NCI-H1436 treated with DMSO at 0.1 percent for 48 hours (cell line): ENCODE results near the gene LTF.
"Not testable (repeated sequence)": the region's sequence is repeated elsewhere in the genome, so short reads cannot be mapped to it uniquely, and the experiment has no call there.

Source experiments
- DNase-seq: peaks from one replicate; lab custom pipeline; 2025; lab: John Stamatoyannopoulos, UW

Gene LTF

GRCh38 chr3:46440531-46441294 is 24.0 kb downstream of the LTF start:
- DNase-seq, result no peak

- no peak for DNase-seq
Measured at GRCh38 chr3:46438831-46439230, 25.9 kb downstream of the LTF start.

GRCh38 chr3:46435081-46435726 is 29.5 kb downstream of the LTF start:
- DNase-seq, result no peak

GRCh38 chr3:46433841-46434240 is 30.9 kb downstream of the LTF start:
- DNase-seq, result no peak

- not testable (repeated sequence) for DNase-seq
Measured at GRCh38 chr3:46433118-46433517, 31.6 kb downstream of the LTF start.

- not testable (repeated sequence) for DNase-seq
Measured at GRCh38 chr3:46431905-46432304, 32.8 kb downstream of the LTF start.

- DNase-seq, result not testable (repeated sequence)
Measured at GRCh38 chr3:46430879-46431278, 33.8 kb downstream of the LTF start.

- DNase-seq, result no peak
Measured at GRCh38 chr3:46429671-46430070, 35.0 kb downstream of the LTF start.

GRCh38 chr3:46429250-46429649 is 35.5 kb downstream of the LTF start:
- no peak for DNase-seq

- no peak for DNase-seq
Measured at GRCh38 chr3:46427916-46428833, 36.5 kb downstream of the LTF start.

- DNase-seq, result not testable (repeated sequence)
Measured at GRCh38 chr3:46427404-46427803, 37.3 kb downstream of the LTF start.

GRCh38 chr3:46426476-46426875 is 38.2 kb downstream of the LTF start:
- not testable (repeated sequence) for DNase-seq

GRCh38 chr3:46423588-46423987 is 41.1 kb downstream of the LTF start:
- no peak for DNase-seq

GRCh38 chr3:46422617-46423016 is 42.1 kb downstream of the LTF start:
- no peak for DNase-seq

GRCh38 chr3:46420931-46421330 is 43.8 kb downstream of the LTF start:
- no peak for DNase-seq

- DNase-seq, result no peak
Measured at GRCh38 chr3:46419816-46420215, 44.9 kb downstream of the LTF start.

GRCh38 chr3:46417841-46418611 is 46.7 kb downstream of the LTF start:
- DNase-seq, result no peak

GRCh38 chr3:46416811-46417510 is 47.7 kb downstream of the LTF start:
- no peak for DNase-seq

GRCh38 chr3:46416125-46416810 is 48.4 kb downstream of the LTF start:
- DNase-seq, result no peak

- DNase-seq, result no peak
Measured at GRCh38 chr3:46414739-46415138, 50.0 kb downstream of the LTF start.

- no peak for DNase-seq
Measured at GRCh38 chr3:46413951-46414350, 50.8 kb downstream of the LTF start.
